ENCODE data around the gene TSPAN17. TPM values are rescaled to one million over a fixed set of nuclear protein-coding genes. Genes with fewer than 3 reads are reported as not detected.

The TSPAN17 gene
- total and polyA plus RNA-seq, 10 of the 15 experiments (the other 5 are each of a cell fraction or from before 2014, with no cell fraction given): 0.24 to 17.1 (median 10.4) TPM

GRCh38 chr5:176658007-176658599 is 10.8 kb downstream of the TSPAN17 start (continued):
- TF ChIP-seq, protein P1, sequence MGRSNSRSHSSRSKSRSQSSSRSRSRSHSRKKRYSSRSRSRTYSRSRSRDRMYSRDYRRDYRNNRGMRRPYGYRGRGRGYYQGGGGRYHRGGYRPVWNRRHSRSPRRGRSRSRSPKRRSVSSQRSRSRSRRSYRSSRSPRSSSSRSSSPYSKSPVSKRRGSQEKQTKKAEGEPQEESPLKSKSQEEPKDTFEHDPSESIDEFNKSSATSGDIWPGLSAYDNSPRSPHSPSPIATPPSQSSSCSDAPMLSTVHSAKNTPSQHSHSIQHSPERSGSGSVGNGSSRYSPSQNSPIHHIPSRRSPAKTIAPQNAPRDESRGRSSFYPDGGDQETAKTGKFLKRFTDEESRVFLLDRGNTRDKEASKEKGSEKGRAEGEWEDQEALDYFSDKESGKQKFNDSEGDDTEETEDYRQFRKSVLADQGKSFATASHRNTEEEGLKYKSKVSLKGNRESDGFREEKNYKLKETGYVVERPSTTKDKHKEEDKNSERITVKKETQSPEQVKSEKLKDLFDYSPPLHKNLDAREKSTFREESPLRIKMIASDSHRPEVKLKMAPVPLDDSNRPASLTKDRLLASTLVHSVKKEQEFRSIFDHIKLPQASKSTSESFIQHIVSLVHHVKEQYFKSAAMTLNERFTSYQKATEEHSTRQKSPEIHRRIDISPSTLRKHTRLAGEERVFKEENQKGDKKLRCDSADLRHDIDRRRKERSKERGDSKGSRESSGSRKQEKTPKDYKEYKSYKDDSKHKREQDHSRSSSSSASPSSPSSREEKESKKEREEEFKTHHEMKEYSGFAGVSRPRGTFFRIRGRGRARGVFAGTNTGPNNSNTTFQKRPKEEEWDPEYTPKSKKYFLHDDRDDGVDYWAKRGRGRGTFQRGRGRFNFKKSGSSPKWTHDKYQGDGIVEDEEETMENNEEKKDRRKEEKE (IDR thresholded peaks at IDR 0.05): no peak
- TF ChIP-seq BMI1 (IDR thresholded peaks at IDR 0.05; ENCODE audit: borderline replicate concordance): no peak
- TF ChIP-seq DPF2 (IDR thresholded peaks at IDR 0.05): no peak
- no peak for TF ChIP-seq TARDBP (IDR thresholded peaks at IDR 0.05; ENCODE audit: borderline replicate concordance)
- peak; percentile 53; the same call in 1 of the 2 replicates for TF ChIP-seq YY1 (IDR thresholded peaks at IDR 0.05; ENCODE audit: low read depth, low read length)
- TF ChIP-seq ZSCAN29 (IDR thresholded peaks at IDR 0.05): no peak
- no peak for TF ChIP-seq RELA (IDR thresholded peaks at IDR 0.05; ENCODE audit: borderline replicate concordance, partially characterized antibody)
- TF ChIP-seq ETV6 (conservative IDR thresholded peaks at IDR 0.05 in 1 of 2, IDR thresholded peaks at IDR 0.05 in 1 of 2; ENCODE audit: borderline replicate concordance in 1 of 2, low read depth in 1 of 2): no peak
- TF ChIP-seq ZNF207 (IDR thresholded peaks at IDR 0.05; ENCODE audit: borderline replicate concordance): no peak
- TF ChIP-seq NRF1 (conservative IDR thresholded peaks at IDR 0.05; ENCODE audit: low read depth, low read length): no peak
- no peak for TF ChIP-seq IKZF2 (IDR thresholded peaks at IDR 0.05)
- TF ChIP-seq HDAC6 (IDR thresholded peaks at IDR 0.05; ENCODE audit: unreplicated experiment): no peak
- no peak for TF ChIP-seq KAT2A (conservative IDR thresholded peaks at IDR 0.05; ENCODE audit: control insufficient read depth, low read depth, low read length)
- no peak for TF ChIP-seq TCF7 (IDR thresholded peaks at IDR 0.05; ENCODE audit: borderline replicate concordance)
- TF ChIP-seq, protein P2, sequence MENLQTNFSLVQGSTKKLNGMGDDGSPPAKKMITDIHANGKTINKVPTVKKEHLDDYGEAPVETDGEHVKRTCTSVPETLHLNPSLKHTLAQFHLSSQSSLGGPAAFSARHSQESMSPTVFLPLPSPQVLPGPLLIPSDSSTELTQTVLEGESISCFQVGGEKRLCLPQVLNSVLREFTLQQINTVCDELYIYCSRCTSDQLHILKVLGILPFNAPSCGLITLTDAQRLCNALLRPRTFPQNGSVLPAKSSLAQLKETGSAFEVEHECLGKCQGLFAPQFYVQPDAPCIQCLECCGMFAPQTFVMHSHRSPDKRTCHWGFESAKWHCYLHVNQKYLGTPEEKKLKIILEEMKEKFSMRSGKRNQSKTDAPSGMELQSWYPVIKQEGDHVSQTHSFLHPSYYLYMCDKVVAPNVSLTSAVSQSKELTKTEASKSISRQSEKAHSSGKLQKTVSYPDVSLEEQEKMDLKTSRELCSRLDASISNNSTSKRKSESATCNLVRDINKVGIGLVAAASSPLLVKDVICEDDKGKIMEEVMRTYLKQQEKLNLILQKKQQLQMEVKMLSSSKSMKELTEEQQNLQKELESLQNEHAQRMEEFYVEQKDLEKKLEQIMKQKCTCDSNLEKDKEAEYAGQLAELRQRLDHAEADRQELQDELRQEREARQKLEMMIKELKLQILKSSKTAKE (IDR thresholded peaks at IDR 0.05; ENCODE audit: low read depth, poor library complexity, severe bottlenecking): no peak
- 0 out of 2 replicates have a peak, but pooled peaks have one; percentile 10 for TF ChIP-seq IKZF1 (conservative IDR thresholded peaks at IDR 0.05)
- TF ChIP-seq CTCF (IDR thresholded peaks at IDR 0.05 in 2 of 3, conservative IDR thresholded peaks at IDR 0.05 in 1 of 3; ENCODE audit: control insufficient read depth in 2 of 3, extremely low read depth in 1 of 3, insufficient read depth in 1 of 3, low read depth in 3 of 3, low read length in 3 of 3): peak; percentile 82 to 95 (median 82)
- no peak for TF ChIP-seq JUND (IDR thresholded peaks at IDR 0.05; ENCODE audit: low read depth, low read length)
- TF ChIP-seq POU2F2 (IDR thresholded peaks at IDR 0.05; ENCODE audit: borderline replicate concordance, low read depth, low read length): 0 out of 3 replicates have a peak, but pooled peaks have one; percentile 8
- TF ChIP-seq SMC3 (IDR thresholded peaks at IDR 0.05; ENCODE audit: borderline replicate concordance, low read length): peak; percentile 41; the same call in 1 of the 2 replicates
- no peak for TF ChIP-seq POLR2AphosphoS2 (IDR thresholded peaks at IDR 0.05; ENCODE audit: low read depth, low read length)
- no peak for TF ChIP-seq STAT3 (IDR thresholded peaks at IDR 0.05; ENCODE audit: low read depth, low read length)
- TF ChIP-seq SREBF2 (IDR thresholded peaks at IDR 0.05; ENCODE audit: low read length): no peak
